Esophagus squamous epithelium (tissue), 5 donors: ENCODE results near the gene TBX6. TPM values are rescaled to one million over a fixed set of nuclear protein-coding genes. Genes with fewer than 3 reads are reported as not detected.
"Not testable (repeated sequence)": the region's sequence is repeated elsewhere in the genome, so short reads cannot be mapped to it uniquely, and the experiment has no call there.

Experiments used
- DNase-seq: peaks from one replicate; lab custom pipeline; 2025; lab: John Stamatoyannopoulos, UW
- H3K27ac ChIP-seq, 4 donors: fragments of 200-600 bp; sonication (generic); one replicate each; pipeline ENCODE4 v1.5.1; 2016 to 2019; ENCODE audit warnings: mild to moderate bottlenecking in 1 of 4
- H3K27me3 ChIP-seq, 4 donors: fragments of 200-600 bp; sonication (generic); 1 replicate in 3 of 4; 2 replicates in 1 of 4; pipeline versions ENCODE4 v1.5.1 to v1.6.0; 2017 to 2021; ENCODE audit warnings: antibody characterized with exemption in 1 of 4
- H3K36me3 ChIP-seq, 3 donors: fragments of 200-600 bp; sonication (generic); one replicate each; pipeline ENCODE4 v1.5.1; 2016 to 2019
- H3K4me1 ChIP-seq, 3 donors: fragments of 200-600 bp; sonication (generic); one replicate each; pipeline ENCODE4 v1.5.1; 2017 to 2019
- H3K4me3 ChIP-seq, 4 donors: fragments of 200-600 bp; sonication (generic); 1 replicate in 3 of 4; 2 replicates in 1 of 4; pipeline ENCODE4 v1.5.1; 2016 to 2019; ENCODE audit warnings: mild to moderate bottlenecking in 2 of 4, moderate library complexity in 1 of 4
- H3K9me3 ChIP-seq, 3 donors: fragments of 200-600 bp; sonication (generic); one replicate each; pipeline ENCODE4 v1.5.1; 2016 to 2019
- POLR2A ChIP-seq, 4 donors: fragments of 450-650 bp; IDR thresholded peaks; one replicate each; pipeline ENCODE4 v1.6.1; 2017; ENCODE audit warnings: antibody characterized with exemption in 4 of 4, mild to moderate bottlenecking in 4 of 4, moderate library complexity in 3 of 4
- WGBS, 2 donors: methylation state at CpG; one replicate each; pipeline ENCODE4 v1.1.5; 2018; 5-methylcytosine and 5-hydroxymethylcytosine counted together
- intact Hi-C: fragments of 100-400 bp; cut with DNase I; formaldehyde crosslinking; loops from one replicate; pipeline ENCODE4 v1.15.0; 2022
- total RNA-seq, 4 donors: library from RNA; depleted of rRNA; stranded (reverse); fragments of >200 nt; gene quantifications; one replicate each; pipeline ENCODE4 v1.1.0, GENCODE V29; 2016
- TF ChIP-seq, protein P1 (sequence below), 6 experiments: fragments of 450-650 bp in 4 of 6; fragments of 200-600 bp in 2 of 6; sonication (generic) in 2 of 6; IDR thresholded peaks; one replicate each; pipeline ENCODE4 v1.5.1; 2016 to 2019; ENCODE audit warnings: antibody characterized with exemption in 6 of 6, mild to moderate bottlenecking in 4 of 6, moderate library complexity in 4 of 6
- donor health status: DM: yes; HTN: yes; CAD: no.

The TBX6 gene
- total RNA-seq, 4 donors from 2014 or later = 1.9 to 6.2 (median 4.7) TPM

GRCh38 chr16:30046178-30046577 is 45.5 kb downstream of the TBX6 start:
- peaks cover 0 to 27% (median 3%) of the 10 kb centered on the region in 3 donors for H3K4me1 ChIP-seq
- H3K9me3 ChIP-seq = no peaks in the 10 kb centered on the region
- H3K4me3 ChIP-seq = no peak overlapping the region
- no peak for DNase-seq
- H3K36me3 ChIP-seq = no peaks in the 10 kb centered on the region
- H3K27ac ChIP-seq = no peak overlapping the region
- peaks cover 0 to 19% (median 0%) of the 10 kb centered on the region in 4 donors for H3K27me3 ChIP-seq
- intact Hi-C loops = no loop called here
- 39 to 42% methylated on average over 7 to 8 of the region's 8 CpGs for WGBS, 2 donors
- no peak for TF ChIP-seq POLR2A (IDR thresholded peaks at IDR 0.05)
- TF ChIP-seq, protein P1, sequence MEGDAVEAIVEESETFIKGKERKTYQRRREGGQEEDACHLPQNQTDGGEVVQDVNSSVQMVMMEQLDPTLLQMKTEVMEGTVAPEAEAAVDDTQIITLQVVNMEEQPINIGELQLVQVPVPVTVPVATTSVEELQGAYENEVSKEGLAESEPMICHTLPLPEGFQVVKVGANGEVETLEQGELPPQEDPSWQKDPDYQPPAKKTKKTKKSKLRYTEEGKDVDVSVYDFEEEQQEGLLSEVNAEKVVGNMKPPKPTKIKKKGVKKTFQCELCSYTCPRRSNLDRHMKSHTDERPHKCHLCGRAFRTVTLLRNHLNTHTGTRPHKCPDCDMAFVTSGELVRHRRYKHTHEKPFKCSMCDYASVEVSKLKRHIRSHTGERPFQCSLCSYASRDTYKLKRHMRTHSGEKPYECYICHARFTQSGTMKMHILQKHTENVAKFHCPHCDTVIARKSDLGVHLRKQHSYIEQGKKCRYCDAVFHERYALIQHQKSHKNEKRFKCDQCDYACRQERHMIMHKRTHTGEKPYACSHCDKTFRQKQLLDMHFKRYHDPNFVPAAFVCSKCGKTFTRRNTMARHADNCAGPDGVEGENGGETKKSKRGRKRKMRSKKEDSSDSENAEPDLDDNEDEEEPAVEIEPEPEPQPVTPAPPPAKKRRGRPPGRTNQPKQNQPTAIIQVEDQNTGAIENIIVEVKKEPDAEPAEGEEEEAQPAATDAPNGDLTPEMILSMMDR (IDR thresholded peaks at IDR 0.05) = no peak

- Histone ChIP-seq H3K36me3 (no peaks in the 10 kb centered on the region), H3K27ac (no peak overlapping the region), H3K4me1 (no peaks in the 10 kb centered on the region), H3K4me3 (no peak overlapping the region), H3K27me3 (peaks cover 0 to 20% (median 2%) of the 10 kb centered on the region in 4 donors), H3K9me3 (no peaks in the 10 kb centered on the region)
- TF ChIP-seq POLR2A (IDR thresholded peaks at IDR 0.05) = no peak
- TF ChIP-seq, protein P1 (IDR thresholded peaks at IDR 0.05) = peak in 4 of 6 experiments; percentile 4 to 44 (median 32)
- 13 to 16% methylated on average over 5 of the region's 5 CpGs for WGBS, 2 donors
- no peak for DNase-seq
- intact Hi-C loops = no loop called here
These were observed 49.9 kb downstream of the TBX6 start for GRCh38 chr16:30041841-30042240.

- intact Hi-C loops, H3K4me3 ChIP-seq, H3K36me3 ChIP-seq, H3K9me3 ChIP-seq, H3K27ac ChIP-seq, DNase-seq, H3K4me1 ChIP-seq: not testable (repeated sequence)
- 85 to 86% methylated on average over 4 to 5 of the region's 5 CpGs for WGBS, 2 donors
- peaks cover 0 to 28% (median 2%) of the 10 kb centered on the region in 4 donors for H3K27me3 ChIP-seq
These were observed 51.0 kb downstream of the TBX6 start for GRCh38 chr16:30040690-30041089.

DNA sequence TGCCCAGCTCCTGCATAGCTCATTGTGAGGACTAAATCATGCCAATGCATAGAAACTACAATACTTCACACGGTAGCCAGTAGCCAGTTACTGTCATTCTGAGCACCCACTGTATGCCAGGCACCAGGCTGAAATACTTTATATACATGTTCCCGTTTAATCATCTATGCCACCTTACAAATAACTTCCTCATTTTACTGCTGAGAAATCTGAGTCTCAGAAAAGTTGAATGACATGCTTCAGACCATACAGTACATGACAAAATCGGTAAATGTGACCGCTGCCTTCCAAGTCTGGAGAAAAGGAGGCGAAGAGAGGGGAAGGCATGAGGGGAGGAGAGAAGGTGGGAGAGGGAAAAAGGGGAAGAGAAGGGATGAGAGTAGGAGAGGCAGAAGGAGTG is 51.5 kb downstream of the TBX6 start:
- 62 to 64% methylated on average over 5 of the region's 5 CpGs for WGBS, 2 donors
- H3K4me1 ChIP-seq = no peaks in the 10 kb centered on the region
- H3K27ac ChIP-seq = no peak overlapping the region
- intact Hi-C loops = no loop called here
- no peak for DNase-seq
- no peaks in the 10 kb centered on the region for H3K9me3 ChIP-seq
- no peak for TF ChIP-seq POLR2A (IDR thresholded peaks at IDR 0.05)
- TF ChIP-seq, protein P1 (IDR thresholded peaks at IDR 0.05) = no peak
- H3K36me3 ChIP-seq = no peaks in the 10 kb centered on the region
- no peak overlapping the region for H3K4me3 ChIP-seq
- peaks cover 0 to 33% (median 2%) of the 10 kb centered on the region in 4 donors for H3K27me3 ChIP-seq

Other genes starting within 250 kb of the TBX6 start
- 10 to 100 TPM; 34.6 to 78.8 (median 44.6) TPM for gene CDIPT, start 228.7 kb downstream of the TBX6 start, total RNA-seq
- 1 to 10 TPM in 2 of 4 donors, under 1 TPM in 1, not detected in 1; 0.22 to 2.8 (median 1.1) TPM for gene SEZ6L2, start 192.4 kb downstream of the TBX6 start, total RNA-seq
- under 1 TPM in 2 of 4 donors, not detected in 2; 0.32 to 0.61 TPM for gene ASPHD1, start 191.4 kb downstream of the TBX6 start, total RNA-seq
- 10 to 100 TPM in 3 of 4 donors, 1 to 10 TPM in 1; 8.4 to 17.2 (median 13.9) TPM for gene KCTD13, start 165.7 kb downstream of the TBX6 start, total RNA-seq
- gene TMEM219, start 129.8 kb downstream of the TBX6 start, total RNA-seq = 100 to 1,000 TPM in 1 of 4 donors, 10 to 100 TPM in 3; 48.0 to 119 (median 80.0) TPM
- gene TAOK2, start 118.1 kb downstream of the TBX6 start, total RNA-seq = 10 to 100 TPM; 26.8 to 33.7 (median 30.4) TPM
- 10 to 100 TPM in 2 of 4 donors, 1 to 10 TPM in 2; 5.1 to 12.8 (median 9.7) TPM for gene HIRIP3, start 96.3 kb downstream of the TBX6 start, total RNA-seq
- 10 to 100 TPM; 34.3 to 59.9 (median 48.0) TPM for gene INO80E, start 95.7 kb downstream of the TBX6 start, total RNA-seq
- gene DOC2A, start 80.9 kb downstream of the TBX6 start, total RNA-seq = under 1 TPM in 2 of 4 donors, not detected in 2; 0.50 to 0.76 TPM
- not detected for gene C16orf92, start 68.7 kb downstream of the TBX6 start, total RNA-seq
- not detected for gene TLCD3B, start 60.7 kb downstream of the TBX6 start, total RNA-seq
- gene ALDOA, start 26.2 kb downstream of the TBX6 start, total RNA-seq = 1,000 to 10,000 TPM; 1,024 to 1,551 (median 1,380) TPM
- gene PPP4C, start 15.9 kb downstream of the TBX6 start, total RNA-seq = 100 to 1,000 TPM in 1 of 4 donors, 10 to 100 TPM in 3; 67.9 to 100 (median 78.4) TPM
- gene YPEL3, start 4.3 kb upstream of the TBX6 start, total RNA-seq = 100 to 1,000 TPM in 1 of 4 donors, 10 to 100 TPM in 3; 26.4 to 131 (median 63.0) TPM
- 10 to 100 TPM; 13.4 to 41.2 (median 28.1) TPM for gene GDPD3, start 21.6 kb upstream of the TBX6 start, total RNA-seq
- 10 to 100 TPM; 45.7 to 86.9 (median 60.8) TPM for gene MAPK3, start 31.3 kb upstream of the TBX6 start, total RNA-seq
- 10 to 100 TPM in 3 of 4 donors, 1 to 10 TPM in 1; 9.5 to 29.1 (median 23.2) TPM for gene CORO1A, start 91.7 kb upstream of the TBX6 start, total RNA-seq
- 100 to 1,000 TPM; 190 to 623 (median 313) TPM for gene BOLA2B, start 101.7 kb upstream of the TBX6 start, total RNA-seq
- gene SLX1A, start 102.0 kb upstream of the TBX6 start, total RNA-seq = 10 to 100 TPM; 31.9 to 51.1 (median 46.5) TPM
- 10 to 100 TPM in 2 of 4 donors, 1 to 10 TPM in 2; 1.1 to 17.2 (median 7.3) TPM for gene SULT1A3, start 107.3 kb upstream of the TBX6 start, total RNA-seq
- 1 to 10 TPM in 2 of 4 donors, under 1 TPM in 1, not detected in 1; 0.94 to 4.2 (median 2.4) TPM for gene NPIPB13, start 156.6 kb upstream of the TBX6 start, total RNA-seq